GM21515 (cell line): ENCODE data around the gene RANBP9.

Source experiments
- ATAC-seq: cut with Tn5 transposase; IDR thresholded peaks from one replicate; pipeline ENCODE4 v1.9.1; 2021; ENCODE audit not compliant: unreplicated experiment

The RANBP9 gene

GRCh38 chr6:13711733-13712598, at the start of gene RANBP9:
Gene RANBP9, minus strand, starts transcription at chr6:13711835. Its CDS starts 330 bp downstream, at chr6:13711505.
- peak; percentile 78 for ATAC-seq

DNA sequence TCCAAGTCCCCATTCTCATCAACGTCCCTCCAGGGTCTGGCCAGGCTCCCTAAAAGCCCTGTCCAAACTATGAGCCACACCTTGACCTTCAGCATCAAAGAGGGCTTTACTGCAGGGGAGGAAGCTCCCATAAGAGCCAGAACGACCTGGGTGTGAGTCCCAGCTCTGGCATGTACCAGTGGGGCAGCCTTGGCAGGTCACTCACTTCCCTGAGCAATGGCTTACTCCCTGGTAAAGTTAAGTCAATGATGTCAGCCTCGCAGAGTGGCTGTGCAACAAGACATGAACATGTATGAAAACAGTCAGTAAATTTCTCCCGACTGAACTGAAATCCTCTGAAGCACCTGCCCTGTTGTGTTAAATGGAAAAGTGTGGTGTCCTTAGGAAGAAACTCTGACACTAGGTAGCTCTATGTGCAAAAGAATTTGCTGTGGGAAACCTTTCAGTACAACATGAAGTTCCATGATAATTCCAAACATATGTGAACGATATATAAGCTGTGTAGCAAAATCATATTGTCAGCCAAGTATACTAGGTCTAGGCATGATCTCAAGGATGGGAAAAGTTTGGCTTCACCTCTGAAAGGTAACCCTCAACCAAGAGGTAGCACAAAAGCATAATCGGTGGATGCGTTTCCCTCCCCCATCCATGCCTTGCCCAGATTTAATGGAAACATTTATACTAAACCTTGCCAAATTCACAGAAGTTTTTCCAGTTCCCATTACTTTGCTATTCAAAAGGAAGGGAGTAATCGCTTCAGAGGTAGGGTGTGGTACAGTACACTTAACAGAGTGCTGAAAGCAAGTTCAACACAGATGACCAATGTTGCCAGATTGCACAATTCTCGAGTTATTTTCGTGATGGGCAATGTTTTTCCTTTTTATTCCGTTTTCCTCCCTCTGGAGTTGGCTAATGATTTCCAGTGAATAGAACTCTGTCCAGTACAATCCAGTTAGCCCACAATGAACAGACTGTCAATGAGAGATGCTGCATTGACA, 49.0 kb upstream of the RANBP9 start:
- no peak for ATAC-seq

DNA sequence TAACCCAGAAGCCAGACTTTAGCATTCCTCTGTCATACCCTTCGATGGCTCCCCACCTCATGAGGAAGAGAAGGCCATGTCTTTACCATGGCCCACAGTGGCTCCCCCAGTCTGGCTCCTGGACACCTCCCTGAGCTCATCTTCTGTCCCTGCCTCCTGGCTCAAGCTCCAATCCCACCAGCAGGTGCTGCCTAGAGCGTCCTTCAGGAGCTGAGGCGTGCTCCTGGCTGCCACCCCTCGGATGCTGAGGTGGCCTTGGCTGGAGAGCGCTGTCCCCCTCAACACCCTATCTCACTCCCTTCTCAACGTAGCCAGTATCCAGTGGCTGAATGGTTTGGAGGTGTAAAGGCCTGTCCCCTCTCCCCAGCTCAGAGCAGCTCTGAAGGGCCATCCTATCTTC, 47.4 kb upstream of the RANBP9 start:
- no peak for ATAC-seq

DNA sequence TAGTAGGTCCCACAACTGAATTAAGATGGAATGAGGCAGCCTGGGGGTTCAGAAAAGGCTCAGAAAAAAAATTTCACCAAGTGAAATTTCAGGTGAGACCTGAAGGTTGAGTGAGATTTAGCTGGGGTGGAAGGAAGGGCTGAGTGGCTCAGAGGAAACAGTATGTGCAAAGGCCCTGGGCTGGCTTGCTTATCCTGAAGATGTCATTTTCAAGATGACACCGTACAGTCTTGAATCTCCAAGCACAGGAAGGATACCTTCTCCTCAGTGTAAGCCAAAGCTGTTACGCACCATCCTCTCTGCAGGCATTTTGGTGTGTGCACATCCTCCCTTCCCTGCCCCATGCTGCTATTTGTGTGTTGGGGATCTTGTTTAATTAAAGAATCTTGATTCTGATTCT, 43.0 kb upstream of the RANBP9 start:
- ATAC-seq = no peak

DNA sequence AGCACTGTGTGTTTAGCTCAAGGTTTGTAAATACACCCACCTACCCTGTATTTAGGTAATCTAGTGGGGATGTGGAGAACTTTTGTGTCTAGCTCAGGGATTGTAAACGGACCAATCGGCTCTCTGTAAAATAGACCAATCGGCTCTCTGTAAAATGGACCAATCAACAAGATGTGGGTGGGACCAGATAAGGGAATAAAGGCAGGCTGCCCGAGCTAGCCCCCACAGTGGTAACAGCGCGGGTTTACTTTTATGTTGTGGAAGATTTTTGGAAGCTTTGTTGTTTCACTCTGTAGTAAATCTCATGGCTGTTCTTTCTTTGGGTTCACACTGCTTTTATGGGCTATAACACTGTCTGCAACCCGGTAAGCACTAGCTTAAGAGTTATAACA, 32.1 kb upstream of the RANBP9 start:
- no peak for ATAC-seq

DNA sequence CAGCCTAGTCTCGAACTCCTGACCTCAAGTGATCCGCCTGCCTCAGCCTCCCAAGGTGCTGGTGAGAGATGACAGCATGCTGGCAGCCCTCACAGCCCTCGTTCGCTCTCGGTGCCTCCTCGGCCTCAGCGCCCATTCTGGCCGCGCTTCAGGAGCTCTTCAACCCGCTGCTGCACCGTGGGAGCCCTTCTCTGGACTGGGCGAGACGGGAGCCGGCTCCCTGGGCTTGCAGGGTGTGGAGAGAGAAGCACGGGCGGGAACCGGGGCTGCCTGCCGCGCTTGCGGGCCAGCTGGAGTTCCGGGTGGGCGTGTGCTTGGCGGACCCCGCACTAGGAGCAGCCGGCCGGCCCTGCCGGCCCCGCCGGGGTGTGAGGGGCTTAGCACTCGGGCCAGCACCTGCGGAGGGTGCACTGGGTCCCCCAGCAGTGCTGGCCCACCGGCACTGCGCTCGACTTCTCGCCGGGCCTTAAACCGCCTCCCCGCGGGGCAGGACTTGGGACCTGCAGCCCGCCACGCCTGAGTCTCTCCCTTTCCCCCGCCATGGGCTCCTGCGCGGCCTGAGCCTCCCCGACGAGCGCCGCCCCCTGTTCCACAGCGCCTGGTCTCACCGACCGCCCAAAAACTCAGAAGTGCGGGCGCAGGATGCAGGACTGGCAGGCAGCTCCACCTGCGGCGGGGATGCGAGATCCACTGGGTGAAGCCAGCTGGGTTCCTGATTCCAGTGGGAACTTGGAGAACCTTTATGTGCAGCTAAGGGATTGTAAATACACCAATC, 31.5 kb upstream of the RANBP9 start:
- ATAC-seq = no peak

DNA sequence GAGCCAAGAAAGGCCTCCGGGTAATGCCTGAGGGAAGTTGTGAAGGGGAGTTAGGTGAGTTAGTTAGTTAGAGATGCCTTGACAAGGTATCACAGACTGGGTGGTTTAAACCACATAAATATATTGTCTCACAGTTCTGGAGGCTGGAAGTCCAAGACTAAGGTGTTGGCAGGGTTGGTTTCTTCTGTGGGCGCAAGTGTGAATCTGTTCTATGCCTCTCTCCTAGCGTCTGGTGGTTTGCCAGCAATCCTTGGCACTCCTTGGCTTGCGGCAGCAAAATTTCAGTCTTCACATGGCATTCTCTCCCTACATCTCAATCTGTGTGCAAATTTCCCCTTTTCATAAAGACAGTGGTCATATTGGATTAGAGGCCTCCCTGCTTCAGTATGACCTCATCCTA, 29.7 kb upstream of the RANBP9 start:
- ATAC-seq = no peak

DNA sequence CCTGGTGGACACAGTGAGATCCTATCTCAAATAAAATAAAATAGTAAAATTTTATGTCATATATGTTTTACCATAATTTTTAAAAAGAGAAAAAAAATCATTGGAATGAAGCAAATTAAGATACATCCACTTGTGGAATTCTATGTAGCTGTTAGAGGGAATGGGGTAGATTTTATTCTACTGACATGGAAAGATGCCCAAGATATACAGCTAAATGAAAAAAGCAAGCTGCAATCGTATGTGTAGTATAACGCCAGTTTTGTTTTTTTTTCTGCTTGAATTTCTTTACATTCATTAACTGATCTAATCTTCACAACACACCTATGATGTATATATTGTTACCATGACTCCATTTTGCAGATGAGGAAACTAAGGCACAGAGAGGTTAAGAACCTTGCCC, 23.4 kb upstream of the RANBP9 start:
- ATAC-seq = no peak

- ATAC-seq = no peak
Measured at GRCh38 chr6:13733178-13733887, 21.7 kb upstream of the RANBP9 start.

- no peak for ATAC-seq
Measured at GRCh38 chr6:13730704-13731103, 19.1 kb upstream of the RANBP9 start.

GRCh38 chr6:13729891-13730290, 18.3 kb upstream of the RANBP9 start:
- ATAC-seq = no peak

DNA sequence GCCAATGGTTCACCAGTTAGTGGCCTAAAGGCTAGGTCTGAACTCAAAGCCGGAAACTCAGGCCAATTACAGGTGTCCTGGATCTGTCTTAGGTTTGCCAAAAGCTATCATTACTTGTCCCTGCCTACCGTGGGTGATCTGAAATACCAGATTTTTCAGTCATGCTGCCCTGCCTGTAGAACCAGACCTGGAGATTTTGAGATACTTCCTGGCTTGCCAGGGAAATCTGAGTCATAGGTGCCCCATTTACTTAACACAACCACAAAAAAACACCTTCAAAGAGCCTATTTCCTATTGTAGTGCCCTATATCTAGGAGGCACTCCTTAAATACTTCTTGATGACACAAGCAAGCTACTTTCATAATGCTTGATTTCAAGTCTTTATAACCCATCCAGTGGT, 13.9 kb upstream of the RANBP9 start:
- ATAC-seq = no peak

DNA sequence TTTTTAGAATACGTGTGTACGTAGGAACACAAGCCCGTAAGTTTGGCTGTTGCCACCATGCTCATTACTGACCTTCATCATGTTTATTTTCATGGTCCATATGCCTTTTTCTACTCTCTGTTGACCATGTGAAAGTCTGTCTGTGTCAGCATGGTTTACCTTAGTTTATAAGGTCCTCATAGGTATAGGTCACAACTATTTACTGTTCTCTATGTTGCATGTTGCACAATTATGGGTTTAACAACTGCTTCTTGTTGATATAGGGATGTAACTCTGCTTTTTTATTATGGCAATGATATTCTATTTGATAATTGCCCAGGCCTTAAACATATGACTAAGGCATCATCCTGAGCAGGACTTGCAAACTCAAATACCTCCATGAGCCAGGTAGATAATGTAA, 13.4 kb upstream of the RANBP9 start:
- no peak for ATAC-seq

- no peak for ATAC-seq
Measured at GRCh38 chr6:13724182-13724581, 12.5 kb upstream of the RANBP9 start.

GRCh38 chr6:13722880-13723279, 11.2 kb upstream of the RANBP9 start:
- ATAC-seq = no peak

- no peak for ATAC-seq
Measured at GRCh38 chr6:13718123-13718458, 6.5 kb upstream of the RANBP9 start.

DNA sequence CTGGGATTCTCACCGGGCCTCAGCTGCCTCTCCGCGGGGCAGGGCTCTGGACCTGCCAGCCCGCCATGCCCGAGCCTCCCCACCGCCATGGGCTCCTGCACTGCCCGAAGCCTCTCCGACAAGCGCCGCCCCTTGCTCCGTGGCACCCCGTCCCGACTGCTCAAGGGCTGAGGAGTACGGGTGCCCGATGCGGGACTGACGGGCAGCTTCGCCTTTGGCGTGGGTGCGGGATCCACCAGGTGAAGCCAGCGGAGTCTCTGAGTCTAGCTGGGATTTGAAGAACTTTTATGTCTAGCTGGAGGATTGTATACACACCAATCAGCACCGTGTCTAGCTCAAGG, 5.3 kb upstream of the RANBP9 start:
- ATAC-seq = no peak

DNA sequence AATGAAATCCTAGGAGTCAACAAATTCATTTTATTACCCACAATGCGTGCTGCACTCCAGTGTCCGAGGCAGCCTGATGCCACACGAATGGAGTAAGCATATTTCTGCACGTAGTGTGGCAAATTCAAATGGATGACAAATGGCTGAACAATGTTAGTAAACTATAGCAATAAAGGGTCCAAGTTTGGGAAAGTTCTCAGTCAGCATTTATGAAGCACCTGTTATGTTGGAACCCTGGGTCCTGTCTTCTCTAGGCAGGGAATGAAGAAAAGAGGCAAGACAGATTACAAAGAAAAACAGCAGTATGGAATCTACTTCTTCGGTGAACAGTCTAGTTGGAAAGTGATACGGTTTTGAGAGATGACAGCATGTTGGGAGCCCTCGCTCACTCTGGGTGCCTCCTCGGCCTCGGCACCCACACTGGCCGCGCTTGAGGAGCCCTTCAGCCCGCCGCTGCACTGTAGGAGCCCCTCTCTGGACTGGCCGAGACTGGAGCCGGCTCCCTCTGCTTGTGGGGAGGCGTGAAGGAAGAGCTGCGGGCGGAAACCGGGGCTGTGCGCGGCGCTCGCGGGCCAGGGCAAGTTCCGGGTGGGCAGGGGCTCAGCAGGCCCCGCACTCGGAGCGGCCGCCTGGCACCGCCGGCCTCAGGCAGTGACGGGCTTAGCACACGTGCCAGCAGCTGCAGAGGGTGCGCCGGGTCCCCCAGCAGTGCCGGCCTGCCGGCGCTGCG, 4.8 kb upstream of the RANBP9 start:
- no peak for ATAC-seq

DNA sequence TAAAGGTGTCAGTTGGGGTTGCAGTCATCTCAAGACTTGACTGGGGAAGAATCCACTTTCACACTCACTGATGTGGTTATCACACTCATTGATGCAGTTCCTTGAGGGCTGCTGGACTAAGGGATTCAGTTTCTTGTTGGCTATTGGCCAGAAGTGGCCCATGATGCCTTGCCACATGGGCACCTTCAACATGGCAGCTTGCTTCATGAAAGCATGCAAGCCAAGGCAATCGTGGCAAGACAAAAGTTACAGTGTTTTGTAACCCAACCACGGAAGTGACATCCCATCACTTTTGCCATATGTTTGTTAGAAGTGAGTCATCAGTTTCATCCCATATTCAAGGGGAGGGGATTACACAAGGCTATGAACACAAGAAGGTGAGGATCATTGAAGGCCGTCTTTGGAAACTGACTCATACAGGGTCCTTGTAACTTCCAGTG, 3.8 kb upstream of the RANBP9 start:
- no peak for ATAC-seq

DNA sequence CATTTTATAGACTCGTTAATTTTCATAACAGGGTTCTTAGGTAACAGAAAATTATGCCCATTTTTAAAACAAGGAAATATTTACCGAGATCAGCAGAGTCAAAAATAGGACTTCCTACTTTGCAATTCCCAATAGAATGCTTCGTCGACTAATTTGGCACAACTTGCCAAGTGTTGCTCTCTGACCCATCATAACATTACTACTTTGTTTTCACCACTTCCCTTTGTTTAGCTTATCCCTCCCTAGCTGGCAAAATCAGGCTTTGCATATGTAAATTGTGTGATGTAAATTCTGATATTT, 914 bp upstream of the RANBP9 start:
- no peak for ATAC-seq
